GM18858 (cell line): ENCODE data around the gene URB1.
"Not testable (repeated sequence)": the region's sequence is repeated elsewhere in the genome, so short reads cannot be mapped to it uniquely, and the experiment has no call there.

Source experiments
- ATAC-seq: cut with Tn5 transposase; IDR thresholded peaks from one replicate; pipeline ENCODE4 v1.9.1; 2021; ENCODE audit not compliant: unreplicated experiment

Gene URB1

GRCh38 chr21:32413015-32413504 is 20.2 kb upstream of the URB1 start:
- ATAC-seq = no peak

- no peak for ATAC-seq
Observed at GRCh38 chr21:32412162-32413014, 19.6 kb upstream of the URB1 start, which contains the start of gene EVA1C. TSS of gene EVA1C (plus strand) at chr21:32412706. CDS start at chr21:32412854, 148 bp downstream.

- ATAC-seq = no peak
Observed at GRCh38 chr21:32411350-32412161, 18.7 kb upstream of the URB1 start.

- ATAC-seq = no peak
Observed at GRCh38 chr21:32410916-32411315, 18.1 kb upstream of the URB1 start.

- ATAC-seq = no peak
Observed at GRCh38 chr21:32410291-32410690, 17.5 kb upstream of the URB1 start.

- no peak for ATAC-seq
Observed at GRCh38 chr21:32406405-32406804, 13.6 kb upstream of the URB1 start.

- no peak for ATAC-seq
Observed at GRCh38 chr21:32403201-32403777, 10.5 kb upstream of the URB1 start.

- no peak for ATAC-seq
Observed at GRCh38 chr21:32393677-32394001, 827 bp upstream of the URB1 start.

GRCh38 chr21:32392299-32392879 is 423 bp downstream of the URB1 start:
- ATAC-seq = peak; percentile 31

GRCh38 chr21:32391755-32392154 is 1.1 kb downstream of the URB1 start:
- ATAC-seq = no peak

GRCh38 chr21:32390537-32391224 is 2.1 kb downstream of the URB1 start:
- not testable (repeated sequence) for ATAC-seq

- ATAC-seq = no peak
Observed at GRCh38 chr21:32389337-32390015, 3.3 kb downstream of the URB1 start.

- ATAC-seq = no peak
Observed at GRCh38 chr21:32388306-32388705, 4.5 kb downstream of the URB1 start.

- no peak for ATAC-seq
Observed at GRCh38 chr21:32387151-32387550, 5.7 kb downstream of the URB1 start.

GRCh38 chr21:32386195-32386870 is 6.5 kb downstream of the URB1 start:
- ATAC-seq = no peak

- no peak for ATAC-seq
Observed at GRCh38 chr21:32383812-32384211, 9.0 kb downstream of the URB1 start.

- ATAC-seq = no peak
Observed at GRCh38 chr21:32382108-32382644, 10.6 kb downstream of the URB1 start.

- no peak for ATAC-seq
Observed at GRCh38 chr21:32381571-32381970, 11.2 kb downstream of the URB1 start.

GRCh38 chr21:32380940-32381339 is 11.9 kb downstream of the URB1 start:
- no peak for ATAC-seq
